ENCODE measurements around the gene ADTRP. TPM values are rescaled to one million over a fixed set of nuclear protein-coding genes. Genes with fewer than 3 reads are reported as not detected.

Gene ADTRP
- polyA plus RNA-seq, 3 donors from 2014 or later: not detected

DNA sequence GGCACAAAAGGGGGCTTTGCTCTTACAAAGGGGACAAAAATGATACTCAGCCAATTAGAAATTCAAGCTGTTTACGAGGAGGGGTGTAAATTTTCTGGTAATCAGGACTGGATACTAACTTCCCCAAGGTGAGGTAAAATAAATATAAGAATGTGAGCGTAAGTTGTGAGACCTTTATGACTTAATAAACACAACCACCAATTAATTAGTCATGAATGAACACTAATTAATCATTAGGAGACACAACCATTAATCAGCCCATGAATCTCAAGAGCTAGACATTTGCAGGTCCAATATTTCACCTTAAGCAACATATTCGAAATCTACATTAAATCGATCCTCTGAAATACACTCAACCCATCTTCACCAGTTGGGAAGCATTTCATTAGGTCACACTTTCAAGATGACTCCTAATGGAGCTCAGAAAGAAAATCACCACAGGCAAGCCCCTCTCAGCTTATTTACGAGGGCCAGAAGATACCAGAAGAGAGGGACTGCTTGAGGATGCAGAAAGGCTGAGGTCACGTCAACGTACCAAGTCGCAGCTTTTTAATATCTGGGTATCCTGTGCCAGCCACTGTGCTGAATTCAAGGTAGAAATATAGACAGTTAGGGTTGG lies 2.7 kb downstream of the ADTRP start:
- Mint-ChIP-seq H3K27me3 (ENCODE audit: low read depth in 3 of 3) (peaks cover 0 to 4% (median 3%) of the 10 kb centered on the region in 3 donors), H3K27ac (no peak overlapping the region), H3K9me3 (no peaks in the 10 kb centered on the region), H3K4me3 (no peak overlapping the region), H3K36me3 (no peaks in the 10 kb centered on the region), H3K4me1 (no peaks in the 10 kb centered on the region)
- no peak for DNase-seq

DNA sequence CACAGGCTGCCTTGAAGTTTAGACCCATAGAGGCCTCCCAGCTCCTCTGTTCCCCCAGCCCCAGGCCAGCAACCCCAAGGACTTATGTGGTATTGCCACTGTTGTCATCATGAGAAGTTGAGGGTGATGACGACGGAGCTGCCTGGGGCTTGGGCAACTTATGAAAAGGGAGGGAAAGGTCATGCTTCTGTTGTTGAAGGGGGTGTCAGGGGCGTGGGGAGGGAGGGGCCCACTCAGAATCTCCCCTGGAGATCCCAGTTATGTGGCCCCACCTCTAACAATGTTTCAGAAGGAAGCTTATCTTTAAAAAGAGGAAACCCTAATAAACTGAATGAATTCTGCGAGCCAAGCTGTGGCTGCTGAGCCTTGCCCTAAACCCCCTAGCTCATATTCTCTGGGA lies 4.2 kb downstream of the ADTRP start:
- no peak overlapping the region for H3K4me3 Mint-ChIP-seq
- H3K36me3 Mint-ChIP-seq: no peaks in the 10 kb centered on the region

DNA sequence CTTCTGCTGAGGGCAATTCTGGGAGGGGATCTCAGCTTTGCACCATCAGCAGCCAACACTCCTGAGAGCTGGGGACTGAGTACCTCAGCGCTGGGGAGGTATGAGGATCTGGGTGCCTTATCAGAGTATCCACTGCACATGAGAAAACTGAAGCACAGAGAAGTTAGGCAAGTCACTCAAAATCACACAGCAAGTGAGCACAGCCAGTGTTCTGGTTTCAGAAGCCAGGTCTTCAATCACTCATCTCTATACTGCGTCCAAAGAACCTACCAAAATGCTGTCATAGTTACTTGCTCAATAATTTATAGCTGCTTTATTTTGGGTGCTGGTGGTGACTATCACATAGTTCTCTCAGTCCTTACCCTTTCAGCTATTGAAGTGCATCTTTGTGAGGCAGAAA lies 5.0 kb downstream of the ADTRP start:
- no peak overlapping the region for H3K4me3 Mint-ChIP-seq
- H3K36me3 Mint-ChIP-seq: no peaks in the 10 kb centered on the region
- no peak overlapping the region for H3K27ac Mint-ChIP-seq
- no peak for DNase-seq
- H3K4me1 Mint-ChIP-seq: no peaks in the 10 kb centered on the region
- no peaks in the 10 kb centered on the region for H3K9me3 Mint-ChIP-seq
- H3K27me3 Mint-ChIP-seq (ENCODE audit: low read depth in 3 of 3): peaks cover 0 to 2% (median 2%) of the 10 kb centered on the region in 3 donors

More for the DNA sequence above, 4.2 kb downstream of the ADTRP start:
- Mint-ChIP-seq H3K27me3 (ENCODE audit: low read depth in 3 of 3) (peaks cover 0 to 3% (median 2%) of the 10 kb centered on the region in 3 donors), H3K4me1 (no peaks in the 10 kb centered on the region), H3K9me3 (no peaks in the 10 kb centered on the region), H3K27ac (no peak overlapping the region)
- no peak for DNase-seq

DNA sequence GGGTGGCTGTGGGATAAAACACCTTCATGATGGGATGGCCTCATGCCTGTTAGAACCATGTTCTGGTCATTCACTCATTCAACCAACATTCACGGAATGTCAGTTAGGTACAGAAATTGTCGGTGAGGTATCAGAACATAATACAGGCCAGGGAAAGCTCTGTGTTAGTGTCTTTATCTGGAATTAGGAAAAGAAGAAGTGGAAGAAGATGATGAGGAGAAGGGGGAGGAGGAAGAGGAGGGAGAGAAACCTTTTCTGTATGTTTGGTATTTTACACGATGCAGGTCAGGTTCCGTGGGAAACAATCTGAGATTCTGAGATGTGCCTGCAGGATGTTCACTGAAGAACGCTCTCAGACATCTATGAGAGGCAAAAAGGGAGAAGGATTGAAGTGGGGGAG lies 5.6 kb downstream of the ADTRP start:
- peaks cover 0 to 2% (median 2%) of the 10 kb centered on the region in 3 donors for H3K27me3 Mint-ChIP-seq (ENCODE audit: low read depth in 3 of 3)
- no peak for DNase-seq

DNA sequence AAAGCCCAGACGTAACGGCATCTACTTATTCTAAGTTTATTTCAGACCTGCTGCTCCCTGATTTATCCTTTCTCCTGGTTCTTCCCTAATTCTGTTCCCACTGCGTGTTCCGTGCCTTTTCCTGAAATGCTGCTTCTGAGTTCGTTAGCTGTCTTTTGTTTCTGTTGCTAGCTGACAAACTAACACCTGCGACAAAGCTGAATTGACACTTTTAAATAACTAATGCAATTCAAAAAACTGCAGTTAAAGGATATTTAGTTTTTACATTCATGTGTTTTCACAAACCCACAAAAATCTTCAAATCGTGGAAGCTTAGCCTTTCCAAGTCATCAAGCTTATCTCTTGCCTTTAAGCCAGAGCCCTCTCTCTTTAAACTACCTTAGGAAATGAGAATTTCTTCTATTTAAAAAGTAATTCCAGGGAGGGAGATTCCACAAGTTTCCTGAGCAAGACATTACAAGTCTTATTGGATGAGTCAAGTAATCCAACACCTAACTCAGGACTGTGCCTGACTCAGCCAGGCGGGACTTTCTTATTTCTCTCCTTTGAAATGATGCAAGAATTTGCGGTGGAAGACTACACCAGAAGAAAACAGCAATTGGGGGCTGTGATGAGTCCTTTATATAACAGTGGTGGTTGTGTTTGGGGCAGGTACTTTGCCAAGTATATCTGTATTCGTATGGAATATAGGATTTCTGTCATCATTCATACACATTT lies 6.3 kb downstream of the ADTRP start:
- H3K4me3 Mint-ChIP-seq: no peak overlapping the region
- H3K4me1 Mint-ChIP-seq: no peaks in the 10 kb centered on the region

More for the DNA sequence above, 5.6 kb downstream of the ADTRP start:
- Mint-ChIP-seq H3K27ac (no peak overlapping the region), H3K4me1 (no peaks in the 10 kb centered on the region), H3K9me3 (no peaks in the 10 kb centered on the region), H3K4me3 (no peak overlapping the region), H3K36me3 (no peaks in the 10 kb centered on the region)

DNA sequence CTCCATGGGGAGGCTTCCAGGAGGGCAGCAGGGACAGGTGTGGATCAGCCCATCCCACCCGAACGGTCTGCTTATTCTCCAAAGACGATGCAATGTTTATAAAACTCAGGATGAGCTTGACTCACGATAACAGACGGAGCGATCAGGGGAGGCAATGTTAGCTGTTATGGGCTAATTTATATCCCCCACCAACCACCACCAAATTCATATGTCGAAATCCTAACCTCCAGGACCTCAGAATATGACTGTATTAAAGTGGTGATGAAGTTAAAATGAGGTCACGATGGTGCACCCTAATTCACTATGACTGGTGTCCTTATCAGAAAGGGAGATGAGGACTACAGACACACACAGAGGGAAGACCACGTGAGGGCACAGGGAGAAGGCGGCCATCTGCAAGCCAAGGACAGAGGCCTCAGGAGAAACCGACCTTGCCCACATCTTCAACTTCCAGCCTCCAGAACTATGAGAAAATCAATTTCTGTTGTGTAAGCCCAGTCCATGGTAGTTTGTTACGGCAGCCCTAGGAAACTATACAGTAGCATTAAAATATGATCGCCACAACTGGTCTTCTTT lies 7.0 kb downstream of the ADTRP start:
- H3K4me3 Mint-ChIP-seq: no peak overlapping the region
- no peaks in the 10 kb centered on the region for H3K36me3 Mint-ChIP-seq
- peaks cover 0 to 2% (median 2%) of the 10 kb centered on the region in 3 donors for H3K27me3 Mint-ChIP-seq (ENCODE audit: low read depth in 3 of 3)
- H3K27ac Mint-ChIP-seq: no peak overlapping the region
- H3K9me3 Mint-ChIP-seq: no peaks in the 10 kb centered on the region
- no peaks in the 10 kb centered on the region for H3K4me1 Mint-ChIP-seq
- DNase-seq: no peak

More for the DNA sequence above, 6.3 kb downstream of the ADTRP start:
- Mint-ChIP-seq H3K27ac (no peak overlapping the region), H3K36me3 (no peaks in the 10 kb centered on the region), H3K9me3 (no peaks in the 10 kb centered on the region), H3K27me3 (ENCODE audit: low read depth in 3 of 3) (peaks cover 0 to 2% (median 2%) of the 10 kb centered on the region in 3 donors)
- DNase-seq: no peak

DNA sequence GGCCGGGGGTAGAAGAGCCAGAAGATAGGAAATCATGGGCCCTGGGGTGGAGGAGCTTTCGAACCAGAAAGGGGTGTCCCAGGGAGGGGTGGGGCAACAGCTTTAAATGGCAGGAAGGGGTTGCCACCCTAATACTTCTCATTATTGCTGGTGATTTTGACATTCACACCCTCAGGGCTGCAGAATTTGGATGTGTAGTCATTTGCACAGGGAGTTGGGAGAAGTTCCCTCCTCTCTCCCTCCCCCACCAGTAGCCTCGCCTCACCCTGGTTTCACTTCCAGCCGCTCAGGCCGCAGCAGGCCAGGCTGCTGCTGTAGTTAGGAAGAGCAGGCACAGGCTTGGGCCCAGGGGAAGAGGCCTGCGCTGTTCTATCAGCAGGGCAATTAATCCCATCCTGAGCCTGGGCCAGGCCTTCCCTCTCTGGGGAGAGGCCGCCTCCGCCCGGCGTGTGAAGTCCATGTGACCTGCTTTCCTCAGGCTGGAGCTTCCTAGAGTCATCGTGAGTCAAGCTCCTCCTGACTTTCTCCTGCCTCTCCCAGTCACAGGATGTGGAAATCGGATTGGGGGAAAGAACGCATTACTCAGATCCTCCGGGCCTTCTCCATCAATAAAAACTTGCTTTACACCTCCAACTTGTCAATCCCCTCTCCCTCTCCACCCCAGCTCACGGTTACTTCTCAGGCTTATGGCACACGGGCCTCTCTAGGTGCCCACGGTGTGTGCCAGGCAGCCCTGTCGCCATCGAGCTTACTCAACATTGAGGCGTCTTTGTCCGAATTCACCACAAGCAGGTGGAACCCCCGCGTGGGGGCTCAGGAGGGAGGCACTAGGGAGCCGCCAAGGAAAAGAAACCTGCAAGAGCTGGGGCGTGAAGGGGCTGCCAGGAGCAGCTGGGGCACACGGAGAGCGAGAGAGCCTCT lies 7.8 kb downstream of the ADTRP start:
- Mint-ChIP-seq H3K4me1 (no peaks in the 10 kb centered on the region), H3K36me3 (no peaks in the 10 kb centered on the region), H3K27ac (no peak overlapping the region), H3K9me3 (no peaks in the 10 kb centered on the region), H3K27me3 (ENCODE audit: low read depth in 3 of 3) (peaks cover 0 to 2% (median 2%) of the 10 kb centered on the region in 3 donors), H3K4me3 (no peak overlapping the region)
- no peak for DNase-seq

DNA sequence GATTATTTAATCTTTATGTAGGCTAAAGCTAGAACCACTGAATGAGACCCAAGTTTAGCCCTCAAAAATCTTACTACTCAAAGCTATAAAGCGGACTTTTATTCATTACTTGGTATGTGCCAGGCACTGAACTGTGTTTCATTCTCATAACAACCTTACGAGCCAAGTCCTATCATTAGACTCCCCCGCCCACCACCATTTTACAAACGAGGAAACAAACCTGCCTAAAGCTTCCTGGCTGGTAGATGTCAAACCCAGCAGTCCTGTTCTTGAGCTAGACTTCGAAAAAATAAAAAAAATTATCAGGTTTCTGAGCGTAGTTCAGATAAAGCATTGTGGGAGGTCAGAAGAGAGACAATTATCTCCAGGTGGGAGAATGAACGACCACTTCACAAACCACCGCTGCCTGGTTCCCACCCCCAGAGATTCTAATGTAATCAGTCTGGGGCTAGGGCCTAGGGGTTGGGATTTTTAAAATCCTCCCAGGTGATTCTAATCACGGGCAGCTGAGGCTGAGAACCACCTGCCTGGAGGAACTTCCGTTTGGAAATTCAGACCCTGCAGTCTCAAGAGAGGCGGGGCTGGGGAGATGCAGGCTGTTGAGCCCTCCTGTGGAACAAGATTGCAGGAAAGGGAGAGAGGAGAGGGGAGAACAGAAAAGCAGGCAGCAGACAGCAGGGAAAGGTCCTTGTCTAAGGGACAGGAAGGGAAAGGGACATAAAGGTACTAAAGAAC lies 8.6 kb downstream of the ADTRP start:
- no peak for DNase-seq
- no peaks in the 10 kb centered on the region for H3K4me1 Mint-ChIP-seq
- H3K36me3 Mint-ChIP-seq: no peaks in the 10 kb centered on the region
- peaks cover 0 to 2% (median 2%) of the 10 kb centered on the region in 3 donors for H3K27me3 Mint-ChIP-seq (ENCODE audit: low read depth in 3 of 3)
- no peak overlapping the region for H3K27ac Mint-ChIP-seq
- H3K4me3 Mint-ChIP-seq: no peak overlapping the region
- no peaks in the 10 kb centered on the region for H3K9me3 Mint-ChIP-seq

DNA sequence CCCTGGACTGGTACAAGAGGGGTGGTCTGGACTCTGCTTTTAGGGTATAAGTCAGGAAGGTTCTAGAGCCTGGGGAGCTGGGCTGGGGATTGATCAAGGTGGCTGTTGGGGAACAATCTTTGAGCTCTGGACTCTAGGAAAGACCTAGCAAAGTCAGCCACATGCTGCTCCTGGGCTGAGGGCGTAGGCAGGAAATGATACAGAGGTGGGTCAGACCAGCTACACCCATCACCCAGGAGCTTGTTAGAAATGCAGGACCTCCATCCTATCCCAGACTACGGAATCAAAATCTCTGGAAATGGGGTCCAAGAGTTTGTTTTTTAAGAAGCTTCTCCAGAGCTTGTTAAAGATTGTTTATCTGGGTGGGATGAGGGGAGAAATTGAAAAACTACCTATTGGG lies 9.4 kb downstream of the ADTRP start:
- peaks cover 1 to 2% (median 2%) of the 10 kb centered on the region in 3 donors for H3K27me3 Mint-ChIP-seq (ENCODE audit: low read depth in 3 of 3)
- H3K27ac Mint-ChIP-seq: no peak overlapping the region

DNA sequence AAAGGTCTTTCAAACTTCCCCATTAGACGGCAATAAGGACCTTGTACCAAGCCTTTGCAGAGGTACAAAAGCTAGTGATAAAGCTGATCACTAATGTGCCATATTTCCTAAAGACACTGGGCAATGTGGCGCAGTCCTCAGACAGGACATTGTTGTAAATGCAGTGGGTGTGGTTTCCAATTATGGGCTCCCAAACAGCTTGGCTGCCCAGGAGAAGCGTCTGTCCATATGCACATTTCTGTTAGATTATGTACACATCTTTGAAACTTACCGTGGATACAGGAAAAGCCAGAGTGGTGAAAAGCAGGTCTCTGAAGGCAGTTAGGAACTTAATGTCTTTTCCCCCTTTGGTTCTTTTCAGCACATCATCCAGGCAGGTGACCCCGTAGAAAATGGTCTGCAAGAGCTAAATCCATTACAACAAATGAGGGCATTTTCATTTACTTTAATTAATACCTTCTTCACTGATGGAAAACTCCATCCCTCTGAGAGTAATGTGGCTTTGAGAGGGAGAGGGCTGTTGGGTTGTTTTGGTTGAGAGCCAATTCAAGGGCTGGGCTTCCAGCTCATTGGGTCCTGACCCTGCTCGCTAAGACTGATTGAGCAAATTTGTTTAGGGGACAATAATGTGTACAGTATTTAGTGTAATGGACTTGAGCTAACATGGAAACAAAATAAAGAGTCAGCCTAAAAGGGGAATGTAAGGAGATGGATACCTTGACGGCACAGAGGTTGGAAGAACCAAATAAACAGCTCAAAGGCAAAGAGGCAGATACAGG lies 10.4 kb downstream of the ADTRP start:
- no peak overlapping the region for H3K4me3 Mint-ChIP-seq
- no peaks in the 10 kb centered on the region for H3K4me1 Mint-ChIP-seq
- no peaks in the 10 kb centered on the region for H3K36me3 Mint-ChIP-seq
- peaks cover 2 to 6% (median 4%) of the 10 kb centered on the region in 3 donors for H3K27me3 Mint-ChIP-seq (ENCODE audit: low read depth in 3 of 3)
- no peak for DNase-seq
- H3K27ac Mint-ChIP-seq: no peak overlapping the region
- H3K9me3 Mint-ChIP-seq: no peaks in the 10 kb centered on the region

More for the DNA sequence above, 9.4 kb downstream of the ADTRP start:
- no peak for DNase-seq
- Mint-ChIP-seq H3K9me3 (no peaks in the 10 kb centered on the region), H3K36me3 (no peaks in the 10 kb centered on the region), H3K4me3 (no peak overlapping the region), H3K4me1 (no peaks in the 10 kb centered on the region)

DNA sequence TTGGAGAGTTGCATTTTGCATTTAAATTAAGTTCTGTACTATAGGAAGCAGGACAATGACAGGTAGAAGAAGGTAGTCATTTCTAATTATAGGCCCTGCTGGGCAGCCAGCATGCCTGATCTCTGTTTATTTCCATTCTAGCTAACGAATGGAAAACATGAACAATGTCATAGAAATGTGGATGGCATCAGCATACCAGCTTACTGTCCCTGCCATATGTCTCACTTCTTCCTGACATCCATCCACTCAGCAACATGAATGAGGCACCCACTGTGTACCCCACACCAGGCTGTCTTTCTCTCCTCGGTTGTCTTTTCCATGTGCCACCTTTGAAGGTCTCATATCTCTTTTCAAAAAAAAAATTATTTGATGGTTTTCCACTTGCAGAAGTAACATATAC lies 11.1 kb downstream of the ADTRP start:
- Mint-ChIP-seq H3K36me3 (no peaks in the 10 kb centered on the region), H3K9me3 (no peaks in the 10 kb centered on the region)

DNA sequence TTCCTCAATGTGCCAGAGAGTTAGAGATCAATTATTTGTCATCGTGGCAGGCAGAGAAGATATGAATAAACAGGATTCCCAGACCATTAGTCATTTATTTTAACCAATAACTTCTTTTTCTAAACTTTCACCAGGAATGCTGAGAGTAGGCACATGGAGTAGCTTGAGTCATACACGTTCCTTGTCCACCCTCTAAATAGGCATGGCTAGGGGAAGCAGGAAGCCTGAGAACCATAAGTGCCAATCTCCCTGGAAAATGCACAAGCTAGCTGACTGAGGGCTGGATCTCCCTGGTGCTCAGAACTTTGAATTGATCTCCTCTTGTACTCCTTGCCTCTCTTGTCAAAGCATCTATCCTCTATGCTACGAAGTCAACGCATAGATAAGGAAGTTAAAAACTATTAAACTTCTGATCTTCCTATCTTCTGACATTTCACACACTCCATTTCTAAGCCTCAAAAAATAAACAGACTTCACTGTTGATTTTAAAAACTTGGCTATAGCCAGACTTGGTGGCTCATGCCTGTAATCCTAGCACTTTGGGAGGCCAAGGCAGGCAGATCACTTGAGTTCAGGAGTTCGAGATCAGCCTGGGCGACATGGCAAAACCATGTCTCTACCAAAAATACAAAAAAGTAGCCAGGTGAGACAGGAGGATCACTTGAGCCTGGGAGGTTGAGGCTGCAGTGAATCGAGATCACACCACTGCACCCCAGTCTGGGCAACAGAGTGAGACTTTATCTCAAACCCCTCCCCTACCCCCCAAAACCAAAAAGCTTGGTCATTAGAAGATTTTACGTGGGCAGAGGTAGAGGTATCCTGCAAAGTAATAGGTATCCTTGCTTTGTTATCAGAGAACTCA lies 11.8 kb downstream of the ADTRP start:
- Mint-ChIP-seq H3K36me3 (no peaks in the 10 kb centered on the region), H3K9me3 (no peaks in the 10 kb centered on the region), H3K4me1 (no peaks in the 10 kb centered on the region), H3K27me3 (ENCODE audit: low read depth in 3 of 3) (peaks cover 0 to 8% (median 6%) of the 10 kb centered on the region in 3 donors), H3K4me3 (no peak overlapping the region), H3K27ac (no peak overlapping the region)
- DNase-seq: no peak

More for the DNA sequence above, 11.1 kb downstream of the ADTRP start:
- Mint-ChIP-seq H3K27ac (no peak overlapping the region), H3K27me3 (ENCODE audit: low read depth in 3 of 3) (peaks cover 0 to 6% (median 5%) of the 10 kb centered on the region in 3 donors), H3K4me1 (no peaks in the 10 kb centered on the region), H3K4me3 (no peak overlapping the region)
- no peak for DNase-seq
